Gastrocnemius medialis (tissue), 4 donors: Measurements from ENCODE around the gene ADAMTS2. TPM values are rescaled to one million over a fixed set of nuclear protein-coding genes. Genes with fewer than 3 reads are reported as not detected.

ENCODE experiments used
- ATAC-seq, 2 donors: fragments of 150-250 bp; one replicate each; pipeline ENCODE4 v1.9.1; 2016
- DNase-seq, 2 donors: peaks; one replicate each; pipeline ENCODE4 v3.0.0-alpha.2; 2019
- H3K27ac ChIP-seq, 4 donors: fragments of 200-600 bp; sonication (generic); 1 replicate in 1 of 4; 2 replicates in 3 of 4; pipeline ENCODE4 v1.5.1; 2016 to 2018; ENCODE audit warnings: mild to moderate bottlenecking in 2 of 4, moderate library complexity in 1 of 4
- H3K27me3 ChIP-seq, 3 donors: fragments of 200-600 bp; sonication (generic) in 2 of 3; 1 replicate in 1 of 3; 2 replicates in 2 of 3; pipeline versions ENCODE4 v1.5.1 to v1.6.0; 2016 to 2019; ENCODE audit warnings: mild to moderate bottlenecking in 1 of 3, moderate library complexity in 1 of 3
- H3K36me3 ChIP-seq, 2 donors: fragments of 200-600 bp; sonication (generic) in 1 of 2; one replicate each; pipeline ENCODE4 v1.5.1; 2017 to 2018
- H3K4me1 ChIP-seq, 2 donors: fragments of 200-600 bp; sonication (generic) in 1 of 2; one replicate each; pipeline ENCODE4 v1.5.1; 2016 to 2017; ENCODE audit warnings: mild to moderate bottlenecking in 2 of 2
- H3K4me3 ChIP-seq, 4 donors: fragments of 200-600 bp; sonication (generic) in 3 of 4; 1 replicate in 1 of 4; 2 replicates in 3 of 4; pipeline ENCODE4 v1.5.1; 2016 to 2019; ENCODE audit warnings: mild to moderate bottlenecking in 2 of 4
- H3K9me3 ChIP-seq, 3 donors: fragments of 200-600 bp; sonication (generic) in 2 of 3; 1 replicate in 1 of 3; 2 replicates in 2 of 3; pipeline ENCODE4 v1.5.1; 2016 to 2019
- CTCF ChIP-seq, 5 experiments: fragments of 450-650 bp in 3 of 5; fragments of 200-600 bp in 2 of 5; sonication (generic) in 2 of 5; IDR thresholded peaks in 4 of 5; conservative IDR thresholded peaks in 1 of 5; 1 replicate in 4 of 5; 2 replicates in 1 of 5; pipeline ENCODE4 v1.5.1; 2016 to 2019; ENCODE audit warnings: antibody characterized with exemption in 5 of 5, mild to moderate bottlenecking in 3 of 5, moderate library complexity in 3 of 5
- POLR2A ChIP-seq, 2 donors: fragments of 450-650 bp; IDR thresholded peaks; one replicate each; pipeline ENCODE4 v1.6.1; 2017; ENCODE audit warnings: antibody characterized with exemption in 2 of 2, mild to moderate bottlenecking in 2 of 2, moderate library complexity in 2 of 2
- in situ Hi-C, 4 donors: fragments of 200-750 bp; cut with MboI; loops; one replicate each; pipeline versions ENCODE4 v1.15.0 to v1.8.0; 2017; ENCODE audit warnings: low sequenced_read_pairs in 4 of 4
- intact Hi-C: fragments of 100-400 bp; cut with DNase I; formaldehyde crosslinking; loops from one replicate; pipeline ENCODE4 v1.15.1; 2023; ENCODE audit warnings: low total_unique reads
- total RNA-seq, 4 donors: library from RNA; depleted of rRNA; stranded (reverse); fragments of >200 nt; gene quantifications; one replicate each; pipeline versions ENCODE4 v1.1.0 to v1.2.3, GENCODE V29; 2016

ADAMTS2 gene
- total RNA-seq, 4 donors from 2014 or later = 0.78 to 3.8 (median 2.0) TPM

GRCh38 chr5:179268399-179268952, 76.8 kb downstream of the ADAMTS2 start:
- no peaks in the 10 kb centered on the region for H3K36me3 ChIP-seq
- H3K4me3 ChIP-seq = no peak overlapping the region
- H3K4me1 ChIP-seq = peaks cover 12 to 30% of the 10 kb centered on the region in 2 donors
- TF ChIP-seq CTCF (IDR thresholded peaks at IDR 0.05 in 4 of 5, conservative IDR thresholded peaks at IDR 0.05 in 1 of 5) (no peak), POLR2A (IDR thresholded peaks at IDR 0.05) (no peak)
- no peaks in the 10 kb centered on the region for H3K9me3 ChIP-seq
- ATAC-seq = no peak
- intact Hi-C loops (loop anchor here (5.0 kb wide), 1 partner anchor 54 kb away; no protein-coding TSS in a partner anchor), in situ Hi-C loops (no loop called here)
- H3K27me3 ChIP-seq = no peaks in the 10 kb centered on the region
- no peak overlapping the region for H3K27ac ChIP-seq
- DNase-seq = peak in 1 of 2 donors; percentile 11

- Histone ChIP-seq H3K27me3 (no peaks in the 10 kb centered on the region), H3K36me3 (no peaks in the 10 kb centered on the region), H3K9me3 (no peaks in the 10 kb centered on the region), H3K4me1 (peaks cover 12 to 30% of the 10 kb centered on the region in 2 donors), H3K4me3 (no peak overlapping the region), H3K27ac (no peak overlapping the region)
- in situ Hi-C loops = no loop called here
- TF ChIP-seq CTCF (IDR thresholded peaks at IDR 0.05 in 4 of 5, conservative IDR thresholded peaks at IDR 0.05 in 1 of 5) (no peak), POLR2A (IDR thresholded peaks at IDR 0.05) (no peak)
- ATAC-seq (no peak), DNase-seq (no peak)
- intact Hi-C loops = loop anchor here (5.0 kb wide), 1 partner anchor 55 kb away; no protein-coding TSS in a partner anchor
These were observed 77.6 kb downstream of the ADAMTS2 start for GRCh38 chr5:179267671-179268083.

- peak in 1 of 2 donors; percentile 16 for ATAC-seq
These were observed 78.1 kb downstream of the ADAMTS2 start for GRCh38 chr5:179267071-179267670.

GRCh38 chr5:179266291-179267070, 78.8 kb downstream of the ADAMTS2 start:
- Histone ChIP-seq H3K4me3 (no peak overlapping the region), H3K36me3 (no peaks in the 10 kb centered on the region), H3K27ac (peak overlapping the region; percentile 58 to 74 (median 70)), H3K27me3 (no peaks in the 10 kb centered on the region), H3K9me3 (no peaks in the 10 kb centered on the region), H3K4me1 (peaks cover 12 to 30% of the 10 kb centered on the region in 2 donors)
- intact Hi-C loops (loop anchor here (5.0 kb wide), 1 partner anchor 56 kb away; no protein-coding TSS in a partner anchor), in situ Hi-C loops (no loop called here)
- DNase-seq (no peak), ATAC-seq (peak in 1 of 2 donors; percentile 1)
- TF ChIP-seq CTCF (IDR thresholded peaks at IDR 0.05 in 4 of 5, conservative IDR thresholded peaks at IDR 0.05 in 1 of 5) = no peak
- TF ChIP-seq POLR2A (IDR thresholded peaks at IDR 0.05) = no peak

More at GRCh38 chr5:179267071-179267670, 78.1 kb downstream of the ADAMTS2 start:
- no peaks in the 10 kb centered on the region for H3K9me3 ChIP-seq
- H3K4me3 ChIP-seq = no peak overlapping the region
- no peak overlapping the region for H3K27ac ChIP-seq
- H3K27me3 ChIP-seq = no peaks in the 10 kb centered on the region
- no peak for DNase-seq
- H3K36me3 ChIP-seq = no peaks in the 10 kb centered on the region
- in situ Hi-C loops = no loop called here
- intact Hi-C loops = loop anchor here (5.0 kb wide), 1 partner anchor 55 kb away; no protein-coding TSS in a partner anchor
- H3K4me1 ChIP-seq = peaks cover 12 to 30% of the 10 kb centered on the region in 2 donors
- no peak for TF ChIP-seq POLR2A (IDR thresholded peaks at IDR 0.05)
- TF ChIP-seq CTCF (IDR thresholded peaks at IDR 0.05 in 4 of 5, conservative IDR thresholded peaks at IDR 0.05 in 1 of 5) = no peak
